ENCODE data around the gene LDLRAD2. TPM values are rescaled to one million over a fixed set of nuclear protein-coding genes. Genes with fewer than 3 reads are reported as not detected.
"Not testable (repeated sequence)": the region's sequence is repeated elsewhere in the genome, so short reads cannot be mapped to it uniquely, and the experiment has no call there.

LDLRAD2 gene
- polyA plus RNA-seq, 2 of the 4 experiments (the other 2 are of a cell fraction) = 0.08 TPM; not detected in 1

- POLR2A ChIA-PET = no interaction called here
- no peak overlapping the region for H3K4me3 ChIP-seq
- ATAC-seq (peak in 1 of 2 experiments; percentile 73; a peak in 3 of 6 replicates), FAIRE-seq (no peak), DNase-seq (ENCODE audit: low read depth in 1 of 2, low spot score in 1 of 2) (peak in 1 of 2 experiments; percentile 68)
- TF ChIP-seq FOSL2 (IDR thresholded peaks at IDR 0.05) (no peak), FOSL2 (CRISPR knock-in tag; IDR thresholded peaks at IDR 0.05) (peak; percentile 32; the same call in 1 of the 2 replicates), CBX8 (IDR thresholded peaks at IDR 0.05) (no peak), NPAS2 (CRISPR knock-in tag; IDR thresholded peaks at IDR 0.05; ENCODE audit: borderline replicate concordance) (no peak), ZC3H11A (IDR thresholded peaks at IDR 0.05) (no peak), CEBPB (IDR thresholded peaks at IDR 0.05) (peak in 1 of 2 experiments; percentile 23; a peak in 1 of 4 replicates), GATA3 (IDR thresholded peaks at IDR 0.05; ENCODE audit: borderline replicate concordance) (peak; percentile 69), NFE2L2 (conservative IDR thresholded peaks at IDR 0.05; ENCODE audit: low read length) (no peak), JUN (IDR thresholded peaks at IDR 0.05) (0 out of 5 replicates have a peak, but pooled peaks of 1 of the 2 experiments have one; percentile 25), RFX5 (IDR thresholded peaks at IDR 0.05) (no peak), ZFP36 (IDR thresholded peaks at IDR 0.05; ENCODE audit: borderline replicate concordance, partially characterized antibody) (peak; percentile 51), SREBF2 (IDR thresholded peaks at IDR 0.05) (no peak), EP300 (IDR thresholded peaks at IDR 0.05) (no peak), HEYL (CRISPR knock-in tag; IDR thresholded peaks at IDR 0.05) (no peak), FOXS1 (CRISPR knock-in tag; IDR thresholded peaks at IDR 0.05) (0 out of 2 replicates have a peak, but pooled peaks have one; percentile 20)
- TF ChIP-seq, protein P1, sequence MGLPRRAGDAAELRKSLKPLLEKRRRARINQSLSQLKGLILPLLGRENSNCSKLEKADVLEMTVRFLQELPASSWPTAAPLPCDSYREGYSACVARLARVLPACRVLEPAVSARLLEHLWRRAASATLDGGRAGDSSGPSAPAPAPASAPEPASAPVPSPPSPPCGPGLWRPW (IDR thresholded peaks at IDR 0.05) = no peak
- TF ChIP-seq, protein P2, sequence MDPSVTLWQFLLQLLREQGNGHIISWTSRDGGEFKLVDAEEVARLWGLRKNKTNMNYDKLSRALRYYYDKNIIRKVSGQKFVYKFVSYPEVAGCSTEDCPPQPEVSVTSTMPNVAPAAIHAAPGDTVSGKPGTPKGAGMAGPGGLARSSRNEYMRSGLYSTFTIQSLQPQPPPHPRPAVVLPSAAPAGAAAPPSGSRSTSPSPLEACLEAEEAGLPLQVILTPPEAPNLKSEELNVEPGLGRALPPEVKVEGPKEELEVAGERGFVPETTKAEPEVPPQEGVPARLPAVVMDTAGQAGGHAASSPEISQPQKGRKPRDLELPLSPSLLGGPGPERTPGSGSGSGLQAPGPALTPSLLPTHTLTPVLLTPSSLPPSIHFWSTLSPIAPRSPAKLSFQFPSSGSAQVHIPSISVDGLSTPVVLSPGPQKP (IDR thresholded peaks at IDR 0.05; ENCODE audit: low read depth, low read length) = no peak
- peaks cover 13% of the 10 kb centered on the region for H3K4me1 ChIP-seq
- H3K4me2 ChIP-seq = peak overlapping the region; percentile 11; the same call in 2 of the 3 replicates
- 0 out of 3 replicates have a peak, but pooled peaks cover 4% of the 10 kb centered on the region for H3K9me3 ChIP-seq
- CTCF ChIA-PET = interaction anchor here (1.1 to 1.2 kb wide), 2 partner anchors 14 to 67 kb away, joined by 3 read pairs; no protein-coding TSS in a partner anchor
- H3K27ac ChIP-seq = no peak overlapping the region
Observed at GRCh38 chr1:21775985-21776562, 36.0 kb upstream of the LDLRAD2 start.

GRCh38 chr1:21776925-21777324, 35.1 kb upstream of the LDLRAD2 start:
- H3K27ac ChIP-seq; H3K4me3 ChIP-seq; H3K9me3 ChIP-seq; FAIRE-seq; H3K4me2 ChIP-seq; DNase-seq (ENCODE audit: low read depth in 1 of 2, low spot score in 1 of 2); ATAC-seq; POLR2A ChIA-PET: not testable (repeated sequence)
- CTCF ChIA-PET = interaction anchor here (1.1 to 1.2 kb wide), 2 partner anchors 13 to 68 kb away, joined by 3 read pairs; no protein-coding TSS in a partner anchor
- WGBS (ENCODE audit: missing lambda C conversion rate) = 48% methylated on average over 5 of the region's 5 CpGs
- peaks cover 17% of the 10 kb centered on the region for H3K4me1 ChIP-seq

DNA sequence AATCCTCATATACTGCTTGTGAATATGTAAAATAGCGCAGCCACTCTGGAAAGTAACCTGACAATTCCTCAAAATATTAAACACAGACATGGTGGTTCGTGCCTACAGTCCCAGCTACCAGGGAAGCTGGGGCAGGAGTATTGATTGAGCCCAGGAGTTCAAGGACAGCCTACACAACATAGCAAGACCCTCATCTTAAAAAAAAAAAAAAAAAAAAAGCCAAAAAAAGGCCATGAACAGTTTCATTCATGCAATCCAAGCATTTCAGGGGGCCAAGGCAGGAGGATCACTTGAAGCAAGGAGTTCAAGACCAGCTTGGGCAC, 33.7 kb upstream of the LDLRAD2 start:
- TF ChIP-seq CBX8 (IDR thresholded peaks at IDR 0.05) (no peak), TP53 (CRISPR knock-in tag; IDR thresholded peaks at IDR 0.05) (no peak)
- TF ChIP-seq, protein P1 (IDR thresholded peaks at IDR 0.05) = no peak
- TF ChIP-seq, protein P3, sequence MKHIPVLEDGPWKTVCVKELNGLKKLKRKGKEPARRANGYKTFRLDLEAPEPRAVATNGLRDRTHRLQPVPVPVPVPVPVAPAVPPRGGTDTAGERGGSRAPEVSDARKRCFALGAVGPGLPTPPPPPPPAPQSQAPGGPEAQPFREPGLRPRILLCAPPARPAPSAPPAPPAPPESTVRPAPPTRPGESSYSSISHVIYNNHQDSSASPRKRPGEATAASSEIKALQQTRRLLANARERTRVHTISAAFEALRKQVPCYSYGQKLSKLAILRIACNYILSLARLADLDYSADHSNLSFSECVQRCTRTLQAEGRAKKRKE (CRISPR knock-in tag; IDR thresholded peaks at IDR 0.05; ENCODE audit: low read depth) = no peak
- ChIA-PET CTCF (interaction anchor here (0.6 kb wide), 1 partner anchor 80 kb away, joined by 6 read pairs; no protein-coding TSS in a partner anchor), POLR2A (no interaction called here)
- Histone ChIP-seq H3K4me2 (no peak overlapping the region), H3K27ac (no peak overlapping the region), H3K9me3 (0 out of 3 replicates have a peak, but pooled peaks cover 4% of the 10 kb centered on the region), H3K4me3 (no peak overlapping the region), H3K4me1 (peaks cover 17% of the 10 kb centered on the region)
- no peak for DNase-seq (ENCODE audit: low read depth in 1 of 2, low spot score in 1 of 2)
- 100% methylated on average over 2 of the region's 2 CpGs for WGBS (ENCODE audit: missing lambda C conversion rate)
- ATAC-seq = no peak
- FAIRE-seq = no peak

All from A549 (cell line).